ENCODE results near the gene CDH22.
A peak's percentile ranks its signal among the peaks of the same experiment; 100 is the strongest.

- peak; percentile 74 for TF ChIP-seq CTCF (conservative IDR thresholded peaks at IDR 0.05)
- TF ChIP-seq ZFX (IDR thresholded peaks at IDR 0.05), result no peak
Measured at GRCh38 chr20:46128310-46129151, 179.8 kb downstream of the CDH22 start.

Measured in C4-2B (cell line).